ENCODE results near the gene SETX. TPM values are rescaled to one million over a fixed set of nuclear protein-coding genes. Genes with fewer than 3 reads are reported as not detected.

The SETX gene, protein sequence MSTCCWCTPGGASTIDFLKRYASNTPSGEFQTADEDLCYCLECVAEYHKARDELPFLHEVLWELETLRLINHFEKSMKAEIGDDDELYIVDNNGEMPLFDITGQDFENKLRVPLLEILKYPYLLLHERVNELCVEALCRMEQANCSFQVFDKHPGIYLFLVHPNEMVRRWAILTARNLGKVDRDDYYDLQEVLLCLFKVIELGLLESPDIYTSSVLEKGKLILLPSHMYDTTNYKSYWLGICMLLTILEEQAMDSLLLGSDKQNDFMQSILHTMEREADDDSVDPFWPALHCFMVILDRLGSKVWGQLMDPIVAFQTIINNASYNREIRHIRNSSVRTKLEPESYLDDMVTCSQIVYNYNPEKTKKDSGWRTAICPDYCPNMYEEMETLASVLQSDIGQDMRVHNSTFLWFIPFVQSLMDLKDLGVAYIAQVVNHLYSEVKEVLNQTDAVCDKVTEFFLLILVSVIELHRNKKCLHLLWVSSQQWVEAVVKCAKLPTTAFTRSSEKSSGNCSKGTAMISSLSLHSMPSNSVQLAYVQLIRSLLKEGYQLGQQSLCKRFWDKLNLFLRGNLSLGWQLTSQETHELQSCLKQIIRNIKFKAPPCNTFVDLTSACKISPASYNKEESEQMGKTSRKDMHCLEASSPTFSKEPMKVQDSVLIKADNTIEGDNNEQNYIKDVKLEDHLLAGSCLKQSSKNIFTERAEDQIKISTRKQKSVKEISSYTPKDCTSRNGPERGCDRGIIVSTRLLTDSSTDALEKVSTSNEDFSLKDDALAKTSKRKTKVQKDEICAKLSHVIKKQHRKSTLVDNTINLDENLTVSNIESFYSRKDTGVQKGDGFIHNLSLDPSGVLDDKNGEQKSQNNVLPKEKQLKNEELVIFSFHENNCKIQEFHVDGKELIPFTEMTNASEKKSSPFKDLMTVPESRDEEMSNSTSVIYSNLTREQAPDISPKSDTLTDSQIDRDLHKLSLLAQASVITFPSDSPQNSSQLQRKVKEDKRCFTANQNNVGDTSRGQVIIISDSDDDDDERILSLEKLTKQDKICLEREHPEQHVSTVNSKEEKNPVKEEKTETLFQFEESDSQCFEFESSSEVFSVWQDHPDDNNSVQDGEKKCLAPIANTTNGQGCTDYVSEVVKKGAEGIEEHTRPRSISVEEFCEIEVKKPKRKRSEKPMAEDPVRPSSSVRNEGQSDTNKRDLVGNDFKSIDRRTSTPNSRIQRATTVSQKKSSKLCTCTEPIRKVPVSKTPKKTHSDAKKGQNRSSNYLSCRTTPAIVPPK (N-terminal part only)
- 85.9 and 97.7 TPM in 2 replicates for total RNA-seq

DNA sequence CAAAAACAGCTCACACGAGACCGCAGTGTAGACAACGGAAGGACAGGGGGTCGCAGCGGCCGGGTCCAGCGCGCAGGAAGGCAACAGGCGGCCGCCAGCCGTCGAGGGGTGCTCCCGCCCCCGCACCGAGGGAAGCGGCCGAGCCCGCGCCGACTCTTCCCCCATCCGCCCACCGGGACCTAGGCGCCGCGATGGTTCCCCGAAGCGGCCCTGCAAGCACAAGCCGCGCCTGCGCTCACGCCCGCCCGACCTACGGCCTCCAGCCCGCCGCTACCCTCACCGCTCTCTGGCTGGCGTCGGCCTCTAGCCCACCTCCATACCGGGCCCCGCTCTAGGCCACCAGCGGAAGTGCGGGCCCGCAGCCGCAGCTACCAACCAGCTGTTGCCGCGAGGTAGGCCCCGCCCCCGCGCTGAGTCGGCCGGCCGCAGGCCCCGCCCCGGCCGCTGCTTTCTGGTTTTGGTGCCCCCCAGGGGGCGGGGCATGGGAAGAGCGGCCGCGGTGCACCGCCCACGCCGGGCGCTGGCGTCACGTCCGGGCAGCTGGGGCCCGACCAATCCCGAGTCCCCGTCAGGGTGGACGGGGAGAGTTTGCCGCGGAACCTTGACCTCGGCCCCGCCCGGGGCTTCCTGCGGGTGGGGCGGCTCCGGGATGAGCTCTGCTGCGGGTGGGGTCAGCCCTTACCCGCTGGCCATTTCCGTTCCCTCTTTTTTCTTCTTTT, at the start of gene SETX:
SETX (minus strand) TSS at position 350 of the 719 bp plus-strand sequence. CDS start 5,558 bp downstream, outside the sequence.

Other genes starting within 250 kb of the SETX start
- gene NTNG2, start 192.9 kb downstream of the SETX start, total RNA-seq: 0.07 and 0.13 TPM in 2 replicates
- gene TTF1, start 51.9 kb upstream of the SETX start, total RNA-seq: 12.5 and 14.1 TPM in 2 replicates
- gene CFAP77, start 55.2 kb upstream of the SETX start, total RNA-seq: not detected in 2 replicates
- not detected in 2 replicates for gene BARHL1, start 227.6 kb upstream of the SETX start, total RNA-seq